AG04450 (cell line): ENCODE results near the gene INTS1. TPM values are rescaled to one million over a fixed set of nuclear protein-coding genes. Genes with fewer than 3 reads are reported as not detected.

Source experiments
- CTCF ChIA-PET: fragments of 300-600, 350-600 bp; formaldehyde crosslinking; extraction: SDS; loops from one replicate; lab custom pipeline; 2022; ENCODE audit warnings: antibody characterized with exemption, inconsistent platforms; lab: Charles Lee
- POLR2A ChIA-PET: fragments of 350-600 bp; formaldehyde crosslinking; extraction: SDS; loops from one replicate; lab custom pipeline; 2021; ENCODE audit warnings: antibody characterized with exemption, inconsistent platforms; lab: Yijun Ruan, JAX
- DNase-seq: peaks from one replicate; pipeline ENCODE4 v3.0.0-alpha.2; 2011; ENCODE audit warnings: low read depth, low spot score
- H3K27ac ChIP-seq: one replicate; pipeline ENCODE4 v1.5.1; 2012; ENCODE audit warnings: low read depth, low read length, control low read depth
- H3K27me3 ChIP-seq: one replicate; pipeline ENCODE4 v1.6.0; 2012; ENCODE audit warnings: low read length; ENCODE audit not compliant: control insufficient read depth, insufficient read depth
- H3K4me3 ChIP-seq: 2 replicates; pipeline ENCODE4 v1.5.1; 2011; ENCODE audit warnings: mild to moderate bottlenecking, low read depth, low read length, control low read depth
- H3K9me3 ChIP-seq: 2 replicates; pipeline ENCODE4 v1.5.1; 2012; ENCODE audit warnings: low read length; ENCODE audit not compliant: control insufficient read depth, insufficient read depth
- CTCF ChIP-seq: IDR thresholded peaks from 2 replicates; pipeline ENCODE4 v1.5.1; 2011; ENCODE audit warnings: low read depth, low read length, control low read depth, inconsistent platforms
- polyA plus RNA-seq: library from polyadenylated mRNA; depleted of rRNA; stranded (reverse); fragments of >200 nt; gene quantifications from 2 replicates; pipeline ENCODE4 v1.2.3, GENCODE V29; 2011

Gene INTS1
- polyA plus RNA-seq, 1 experiment, result 9.0 TPM

- POLR2A ChIA-PET, result interaction anchor here (0.6 to 0.8 kb wide), 2 partner anchors 11 to 821 kb away, joined by 3 to 6 read pairs; no protein-coding TSS in a partner anchor
- CTCF ChIA-PET, result no interaction called here
- no peak for DNase-seq
- Histone ChIP-seq H3K27me3 (no peaks in the 10 kb centered on the region), H3K27ac (no peak overlapping the region), H3K9me3 (no peaks in the 10 kb centered on the region; the same call in 1 of the 2 replicates), H3K4me3 (no peak overlapping the region)
- TF ChIP-seq CTCF, result no peak
Measured at GRCh38 chr7:1544896-1545416, 40.8 kb upstream of the INTS1 start.

GRCh38 chr7:1544178-1544895, 40.1 kb upstream of the INTS1 start:
- H3K27me3 ChIP-seq, result no peaks in the 10 kb centered on the region
- no peak overlapping the region for H3K4me3 ChIP-seq
- H3K9me3 ChIP-seq, result no peaks in the 10 kb centered on the region; the same call in 1 of the 2 replicates
- DNase-seq, result no peak
- H3K27ac ChIP-seq, result no peak overlapping the region
- ChIA-PET POLR2A (no interaction called here), CTCF (no interaction called here)
- TF ChIP-seq CTCF, result no peak

- no peak for DNase-seq
- ChIA-PET POLR2A (no interaction called here), CTCF (no interaction called here)
- Histone ChIP-seq H3K27ac (no peak overlapping the region), H3K4me3 (no peak overlapping the region), H3K27me3 (no peaks in the 10 kb centered on the region), H3K9me3 (no peaks in the 10 kb centered on the region; the same call in 1 of the 2 replicates)
- no peak for TF ChIP-seq CTCF
Measured at GRCh38 chr7:1543826-1544177, 39.6 kb upstream of the INTS1 start.

- DNase-seq, result no peak
- no peak for TF ChIP-seq CTCF
- Histone ChIP-seq H3K27ac (no peak overlapping the region), H3K27me3 (no peaks in the 10 kb centered on the region), H3K9me3 (no peaks in the 10 kb centered on the region; the same call in 1 of the 2 replicates), H3K4me3 (no peak overlapping the region)
- POLR2A ChIA-PET, result interaction anchor here (0.6 kb wide), 1 partner anchor 15 kb away, joined by 3 read pairs; no protein-coding TSS in a partner anchor
- CTCF ChIA-PET, result no interaction called here
Measured at GRCh38 chr7:1542841-1543747, 38.9 kb upstream of the INTS1 start.
